GM18517 (cell line): ENCODE data around the gene MSL3.

Experiments used
- ATAC-seq: cut with Tn5 transposase; IDR thresholded peaks from one replicate; pipeline ENCODE4 v1.9.1; 2021; ENCODE audit warnings: mild to moderate bottlenecking, moderate library complexity; ENCODE audit not compliant: unreplicated experiment

Gene MSL3, protein sequence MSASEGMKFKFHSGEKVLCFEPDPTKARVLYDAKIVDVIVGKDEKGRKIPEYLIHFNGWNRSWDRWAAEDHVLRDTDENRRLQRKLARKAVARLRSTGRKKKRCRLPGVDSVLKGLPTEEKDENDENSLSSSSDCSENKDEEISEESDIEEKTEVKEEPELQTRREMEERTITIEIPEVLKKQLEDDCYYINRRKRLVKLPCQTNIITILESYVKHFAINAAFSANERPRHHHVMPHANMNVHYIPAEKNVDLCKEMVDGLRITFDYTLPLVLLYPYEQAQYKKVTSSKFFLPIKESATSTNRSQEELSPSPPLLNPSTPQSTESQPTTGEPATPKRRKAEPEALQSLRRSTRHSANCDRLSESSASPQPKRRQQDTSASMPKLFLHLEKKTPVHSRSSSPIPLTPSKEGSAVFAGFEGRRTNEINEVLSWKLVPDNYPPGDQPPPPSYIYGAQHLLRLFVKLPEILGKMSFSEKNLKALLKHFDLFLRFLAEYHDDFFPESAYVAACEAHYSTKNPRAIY

DNA sequence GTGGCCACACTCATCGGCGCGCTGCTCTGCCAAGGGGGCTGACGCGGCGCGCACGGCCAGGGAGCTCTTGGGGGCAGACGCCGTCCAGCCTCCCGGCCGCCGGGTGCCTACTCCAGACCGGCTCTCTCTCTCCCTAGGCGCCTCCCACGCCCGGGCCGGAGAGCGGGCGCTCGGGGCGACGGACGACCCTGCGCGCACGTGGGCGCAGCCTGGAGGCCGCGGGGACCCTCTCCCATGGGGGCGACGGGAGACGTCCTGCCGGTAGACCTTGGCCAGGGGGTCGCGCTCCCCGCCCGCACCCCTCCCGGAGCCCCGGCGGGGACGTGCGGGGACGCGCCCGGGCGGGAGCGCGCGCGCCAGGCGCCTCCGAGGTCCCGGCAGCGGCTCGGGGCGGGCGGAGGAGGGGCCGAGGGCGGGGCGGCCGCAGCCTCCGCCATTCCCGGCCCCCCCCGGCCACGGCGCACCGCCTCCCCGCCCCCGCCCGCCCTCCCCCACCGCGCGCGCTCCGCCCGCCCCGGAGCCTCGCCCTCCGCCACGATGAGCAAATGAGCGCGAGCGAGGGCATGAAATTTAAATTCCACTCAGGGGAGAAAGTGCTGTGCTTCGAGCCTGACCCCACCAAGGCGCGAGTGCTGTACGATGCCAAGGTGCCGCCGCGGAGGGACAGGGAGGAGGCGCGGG is at the start of gene MSL3:
Gene MSL3 (plus strand): TSS at position 519 of the 681 bp plus-strand sequence. CDS start 27 bp downstream, at position 546.
- ATAC-seq, result no peak

DNA sequence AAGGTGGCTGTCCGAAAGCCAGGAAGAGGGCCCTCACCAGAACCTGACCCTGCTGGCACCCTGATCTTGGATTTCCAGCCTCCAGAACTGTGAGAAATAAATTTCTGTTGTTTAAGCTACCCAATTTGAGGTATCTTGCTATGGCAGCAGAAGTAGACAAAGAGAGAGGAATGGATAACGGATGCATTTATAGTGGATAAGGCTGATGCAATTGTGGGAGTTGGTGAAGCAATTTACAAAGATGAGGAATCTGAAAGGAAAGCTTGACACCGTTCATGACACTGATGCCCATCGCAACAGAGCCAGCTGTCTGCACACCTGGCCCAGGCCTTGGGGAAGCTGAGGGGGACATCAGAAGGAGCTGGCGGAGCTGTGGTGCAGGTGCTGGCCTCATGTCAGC is 35.7 kb upstream of the MSL3 start:
- no peak for ATAC-seq

DNA sequence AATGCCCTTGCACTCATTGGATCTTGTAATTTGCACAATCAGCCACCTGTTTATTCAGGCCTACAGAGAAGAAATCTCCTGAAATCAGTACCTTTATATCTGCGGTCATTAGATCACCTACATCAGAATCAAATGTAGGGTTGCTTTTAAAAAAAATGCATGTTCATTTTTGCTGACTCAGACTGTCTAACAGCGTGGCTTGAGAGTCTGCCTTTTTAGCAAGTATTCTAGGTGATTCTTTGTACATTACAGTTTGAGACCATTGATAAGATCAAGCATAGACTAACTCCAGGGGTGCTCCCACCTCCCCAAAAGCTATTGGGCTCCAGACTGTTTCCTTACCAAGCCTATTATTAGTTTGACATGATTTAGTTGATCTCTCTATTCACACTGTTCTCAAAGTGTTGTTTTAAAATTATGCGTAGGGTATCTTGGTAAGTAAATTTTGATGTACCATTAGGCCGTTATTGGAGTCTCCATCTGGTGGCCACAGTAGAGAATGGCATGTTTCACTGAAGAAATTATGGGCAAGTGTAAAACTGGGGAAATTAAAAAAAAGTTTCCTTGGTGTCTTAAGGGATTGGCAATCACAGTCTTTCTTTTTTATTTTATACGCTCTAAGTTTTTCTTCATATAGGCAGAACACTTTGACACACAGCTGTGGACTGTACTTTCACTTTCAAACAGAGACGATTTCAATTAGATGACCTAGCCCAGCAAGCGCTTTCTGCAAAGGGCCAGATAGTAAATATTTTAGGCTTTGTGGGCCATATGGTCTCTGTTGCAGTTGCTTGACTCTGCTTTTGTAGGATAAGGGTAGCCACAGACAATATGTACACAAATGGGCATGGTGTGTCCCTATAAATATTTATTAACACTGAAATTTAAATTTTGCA is 33.7 kb upstream of the MSL3 start:
- ATAC-seq, result peak; percentile 63

DNA sequence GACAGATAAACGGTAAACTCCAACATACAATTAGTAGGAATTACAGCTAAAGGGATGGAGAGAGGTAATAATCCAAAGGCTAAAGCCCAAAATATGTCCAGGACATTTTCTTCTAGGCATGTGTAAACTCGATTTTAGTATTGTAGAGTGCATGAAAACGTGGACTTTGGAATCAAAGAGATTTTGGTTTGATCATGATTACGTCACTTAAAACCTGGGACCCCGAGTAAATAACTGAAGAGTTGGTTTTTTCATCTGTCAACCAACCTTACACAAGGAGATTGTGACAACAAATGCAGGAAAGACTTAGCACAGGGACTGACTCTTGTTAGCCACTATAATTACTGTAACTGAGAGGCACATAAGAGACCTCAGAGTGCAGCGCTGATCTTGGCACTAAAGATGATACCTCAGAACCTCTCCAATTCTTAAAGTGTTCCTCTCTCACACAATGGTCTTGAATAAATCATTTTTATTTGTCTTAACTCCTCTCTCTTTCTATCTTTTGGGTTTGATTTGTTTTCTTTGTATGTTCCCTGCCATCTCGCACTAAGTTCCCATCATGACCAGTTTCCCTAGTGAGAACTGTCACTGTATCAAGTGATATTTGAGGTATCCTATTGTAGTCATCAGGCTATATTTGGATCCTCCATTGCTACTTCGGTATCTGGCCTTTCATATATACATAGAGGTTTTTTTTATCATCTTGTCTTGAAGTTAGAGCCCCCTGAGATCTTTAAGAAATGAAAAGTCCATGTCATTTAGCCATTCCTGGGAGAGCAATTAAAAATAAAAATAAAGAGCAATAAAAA is 32.2 kb upstream of the MSL3 start:
- ATAC-seq, result no peak

DNA sequence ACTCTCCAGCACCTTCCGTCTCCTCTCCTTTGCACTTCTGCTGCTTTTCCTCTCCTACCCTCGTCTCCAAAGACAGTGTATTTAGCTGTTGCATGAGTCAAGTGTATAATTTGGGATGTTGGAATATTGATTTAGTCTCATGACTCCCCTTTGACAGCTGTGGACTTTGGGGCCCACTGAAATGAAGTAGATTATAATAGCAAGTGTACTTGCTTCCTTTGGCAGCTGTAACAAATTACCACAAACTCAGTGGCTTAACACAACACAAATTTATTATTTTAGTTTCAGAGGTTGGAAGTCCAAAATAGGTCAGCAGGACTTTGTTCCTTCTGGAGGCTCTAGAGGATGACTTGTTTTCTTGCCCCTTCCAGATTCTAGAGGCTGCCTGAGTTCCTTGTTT is 29.5 kb upstream of the MSL3 start:
- no peak for ATAC-seq

DNA sequence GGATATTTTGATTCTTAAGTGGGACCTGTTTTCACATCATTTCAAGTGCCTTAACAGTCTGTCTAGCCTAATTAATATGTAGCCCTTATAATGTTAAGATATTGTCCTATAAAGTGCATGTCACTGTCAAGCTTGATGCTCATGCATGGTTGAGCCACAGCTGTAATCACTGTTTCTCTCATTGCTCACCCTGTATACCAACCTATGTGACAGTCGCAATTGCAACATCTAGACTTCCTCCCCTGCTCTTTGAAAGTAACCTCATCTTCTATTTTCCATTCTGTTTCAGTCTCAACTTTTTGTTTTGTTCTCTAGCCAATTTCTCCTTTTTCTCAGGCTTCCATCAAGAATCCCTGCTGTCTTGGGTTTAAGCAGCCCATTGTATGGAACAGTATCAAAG is 24.4 kb upstream of the MSL3 start:
- ATAC-seq, result peak; percentile 61

DNA sequence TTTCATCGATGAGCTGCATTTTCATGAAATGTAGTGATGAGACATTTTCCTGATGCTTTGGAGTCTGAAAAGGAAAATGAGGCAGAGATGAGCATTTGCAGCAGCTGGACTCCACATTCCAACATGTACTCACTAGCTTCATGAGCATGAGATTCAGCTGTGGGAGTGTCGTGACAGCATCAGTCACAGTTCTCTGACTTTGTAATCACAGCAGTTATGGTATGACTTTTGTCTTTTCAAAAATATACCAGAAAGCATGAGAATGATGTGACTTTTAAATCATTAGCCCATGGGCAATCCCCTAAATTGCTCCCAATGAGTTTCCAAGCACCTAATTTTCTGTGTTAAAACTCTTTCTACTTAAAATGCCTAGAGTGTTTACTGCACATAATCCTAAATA is 18.3 kb upstream of the MSL3 start:
- ATAC-seq, result peak; percentile 49

DNA sequence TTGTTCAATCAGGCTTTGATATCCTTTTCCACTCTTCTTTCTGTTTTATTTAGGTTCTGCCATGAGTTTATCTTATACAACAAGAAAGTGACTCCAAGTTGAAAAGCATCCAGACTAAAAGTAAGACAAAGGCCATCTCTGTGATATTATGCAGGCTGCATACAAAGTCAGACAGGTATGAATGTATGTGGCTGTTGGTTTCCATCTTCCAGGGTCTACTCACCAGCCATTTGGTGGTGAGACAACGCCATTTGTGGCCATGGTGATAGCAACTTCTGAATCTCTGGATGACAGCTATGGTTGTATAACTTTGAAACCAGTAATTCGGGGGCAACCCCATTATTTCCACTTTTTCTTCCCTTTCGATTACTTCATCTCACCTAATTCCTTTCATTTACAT is 17.2 kb upstream of the MSL3 start:
- ATAC-seq, result no peak

DNA sequence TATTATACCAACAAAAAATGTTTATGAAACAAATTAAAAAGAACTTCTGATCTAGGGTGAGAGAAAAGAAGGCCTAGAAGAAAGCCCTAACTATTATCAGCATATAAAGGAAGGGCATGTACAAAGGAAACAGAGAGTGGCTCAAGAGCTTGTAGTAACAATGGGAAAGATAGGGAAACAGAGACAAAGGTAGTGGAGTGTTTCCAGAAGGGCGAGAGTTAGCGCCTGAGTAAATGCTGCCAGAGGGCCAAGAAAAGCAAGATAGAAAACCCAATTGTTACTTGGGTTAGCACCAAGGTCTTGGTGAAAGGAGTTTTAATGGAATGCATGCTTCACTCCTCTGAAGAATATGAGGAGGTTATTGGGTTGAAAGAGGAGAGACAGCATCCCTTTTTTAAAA is 16.5 kb upstream of the MSL3 start:
- ATAC-seq, result no peak

DNA sequence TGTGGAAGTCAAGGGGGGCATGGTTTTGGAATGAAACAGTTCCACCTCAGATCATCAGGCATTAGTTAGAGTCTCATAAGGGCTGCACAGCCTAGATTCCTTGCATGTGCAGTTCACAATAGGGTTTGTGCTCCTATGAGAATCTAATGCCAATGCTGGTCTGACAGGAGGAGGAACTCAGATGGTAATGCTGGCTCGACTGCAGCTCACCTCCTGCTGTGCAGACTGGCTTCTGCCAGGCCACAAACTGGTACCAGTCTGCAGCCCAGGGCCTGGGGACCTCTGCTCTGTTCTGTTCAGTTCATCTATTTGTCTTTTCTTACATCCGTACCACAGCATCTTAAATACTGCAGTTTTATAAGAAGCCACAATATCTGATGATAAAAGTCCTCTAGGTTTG is 12.2 kb upstream of the MSL3 start:
- no peak for ATAC-seq

DNA sequence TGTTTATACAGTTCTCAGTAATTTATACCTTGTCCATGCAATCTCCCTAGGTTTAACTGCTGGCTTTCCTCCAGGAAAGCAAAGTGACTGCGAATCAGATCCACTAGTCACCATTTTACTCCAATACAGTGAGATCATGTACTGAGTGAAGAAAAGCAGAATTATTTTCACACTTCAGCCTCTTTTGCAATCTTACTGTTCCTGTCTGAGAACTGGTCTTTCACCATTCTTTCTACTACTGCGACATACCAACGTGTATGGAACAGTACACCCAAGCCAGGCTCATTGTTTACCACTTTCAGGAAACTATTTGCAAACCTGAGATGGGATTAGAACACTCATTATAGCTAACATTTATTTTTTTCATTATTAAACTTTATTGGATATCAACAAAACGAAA is 8.0 kb upstream of the MSL3 start:
- ATAC-seq, result no peak

DNA sequence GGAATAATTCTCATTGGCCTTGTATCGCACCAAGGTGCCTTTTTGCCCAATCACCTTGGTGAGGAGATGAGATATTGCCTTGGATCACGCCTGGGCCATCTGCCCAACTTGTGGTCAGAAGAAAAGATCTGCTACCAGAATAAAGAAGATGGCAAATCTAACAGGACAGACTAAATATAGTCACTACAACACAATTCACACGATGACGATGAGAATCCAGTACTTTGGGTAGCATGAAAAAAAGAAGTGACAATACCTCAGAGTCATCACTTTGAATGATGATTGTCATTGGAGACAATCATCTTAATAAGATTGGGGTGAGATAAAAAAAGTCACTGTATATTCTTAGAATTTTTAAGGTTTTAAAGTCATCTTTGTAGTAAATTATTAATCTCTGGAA is 7.3 kb upstream of the MSL3 start:
- ATAC-seq, result no peak

DNA sequence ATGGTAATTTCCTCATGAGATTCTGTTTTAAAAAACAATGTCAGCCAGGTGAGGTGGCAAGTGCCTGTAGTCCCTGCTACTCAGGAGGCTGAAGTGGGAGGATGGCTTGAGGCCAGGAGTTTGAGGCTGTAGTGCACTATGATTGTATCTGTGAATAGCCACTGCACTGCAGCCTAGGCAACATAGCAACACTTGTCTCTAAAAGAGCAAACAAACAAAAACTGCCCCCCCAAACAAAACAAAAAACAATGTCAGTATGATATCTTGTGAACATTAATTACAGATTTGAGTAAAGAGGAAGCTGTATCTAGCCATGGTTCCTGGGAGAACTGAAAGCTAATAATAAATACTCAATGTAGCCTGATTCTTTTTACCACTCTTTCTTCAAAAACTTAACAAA is 6.8 kb upstream of the MSL3 start:
- ATAC-seq, result no peak

DNA sequence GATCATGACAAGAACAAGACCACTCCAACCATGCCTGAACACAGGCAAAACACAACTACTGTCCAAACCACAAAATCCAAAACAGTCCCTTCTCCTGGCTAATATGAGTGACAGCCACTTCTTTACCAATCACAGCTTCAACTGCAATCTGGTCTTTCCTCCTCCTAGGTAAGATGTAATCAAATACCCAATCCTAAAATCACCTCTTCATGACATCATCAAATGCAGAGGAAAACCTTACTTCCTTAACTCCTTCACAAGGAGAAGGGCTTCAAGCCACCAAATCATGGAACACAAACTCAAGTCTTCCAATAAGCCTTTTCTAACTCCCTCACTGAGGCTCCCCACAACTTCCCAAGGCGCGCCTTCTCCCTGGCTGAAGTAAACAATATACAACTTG is 4.4 kb upstream of the MSL3 start:
- no peak for ATAC-seq

DNA sequence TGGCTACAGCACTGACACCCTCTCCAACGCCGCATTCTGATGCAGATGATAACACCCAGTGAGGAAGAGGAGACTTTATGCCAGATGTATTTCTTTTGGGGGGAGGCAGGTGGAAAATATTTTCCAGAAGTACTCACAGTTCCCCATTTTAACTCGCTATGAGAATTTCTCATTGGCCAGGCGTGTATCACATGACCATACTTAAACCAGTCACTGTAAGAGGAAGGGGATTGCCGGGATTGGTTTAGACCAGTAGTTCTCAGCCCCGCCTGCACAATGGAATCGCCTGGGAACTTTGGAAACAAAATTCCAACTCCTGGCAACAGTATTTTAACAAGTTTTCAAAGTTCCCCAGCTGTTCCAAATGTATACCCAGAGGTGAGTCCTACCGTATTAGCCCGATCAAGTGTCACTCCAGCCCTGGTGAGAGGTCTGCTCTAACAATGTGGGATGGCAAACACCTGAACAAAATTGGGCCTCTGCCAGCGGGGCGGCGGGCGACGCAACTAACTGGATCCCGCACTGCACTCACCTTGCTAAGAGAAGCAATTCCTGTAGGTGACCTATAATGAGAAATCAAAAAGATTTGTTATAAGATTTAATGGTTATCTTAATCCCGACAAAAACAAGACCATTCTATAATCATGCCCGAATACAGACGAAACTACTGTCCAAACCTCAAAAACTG is 2.9 kb upstream of the MSL3 start:
- ATAC-seq, result no peak

DNA sequence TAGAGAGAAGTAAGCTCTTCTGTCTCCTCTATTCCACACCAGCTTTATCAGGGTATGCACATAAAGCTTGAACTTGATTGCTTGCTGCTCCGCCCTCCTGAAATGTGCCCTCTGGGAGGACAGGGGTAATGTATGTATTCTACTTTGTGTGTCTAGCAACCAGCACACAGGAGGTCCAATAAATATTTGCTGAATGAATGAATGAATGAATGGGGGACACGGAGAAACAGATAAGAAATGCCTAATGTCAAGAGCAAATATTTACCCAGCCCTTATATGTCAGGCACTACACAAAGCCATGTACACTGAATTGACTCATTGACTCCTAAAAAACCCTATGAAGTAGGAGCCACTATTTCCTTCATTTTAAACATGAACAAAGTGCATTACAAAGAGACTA is 2.3 kb upstream of the MSL3 start:
- ATAC-seq, result no peak

DNA sequence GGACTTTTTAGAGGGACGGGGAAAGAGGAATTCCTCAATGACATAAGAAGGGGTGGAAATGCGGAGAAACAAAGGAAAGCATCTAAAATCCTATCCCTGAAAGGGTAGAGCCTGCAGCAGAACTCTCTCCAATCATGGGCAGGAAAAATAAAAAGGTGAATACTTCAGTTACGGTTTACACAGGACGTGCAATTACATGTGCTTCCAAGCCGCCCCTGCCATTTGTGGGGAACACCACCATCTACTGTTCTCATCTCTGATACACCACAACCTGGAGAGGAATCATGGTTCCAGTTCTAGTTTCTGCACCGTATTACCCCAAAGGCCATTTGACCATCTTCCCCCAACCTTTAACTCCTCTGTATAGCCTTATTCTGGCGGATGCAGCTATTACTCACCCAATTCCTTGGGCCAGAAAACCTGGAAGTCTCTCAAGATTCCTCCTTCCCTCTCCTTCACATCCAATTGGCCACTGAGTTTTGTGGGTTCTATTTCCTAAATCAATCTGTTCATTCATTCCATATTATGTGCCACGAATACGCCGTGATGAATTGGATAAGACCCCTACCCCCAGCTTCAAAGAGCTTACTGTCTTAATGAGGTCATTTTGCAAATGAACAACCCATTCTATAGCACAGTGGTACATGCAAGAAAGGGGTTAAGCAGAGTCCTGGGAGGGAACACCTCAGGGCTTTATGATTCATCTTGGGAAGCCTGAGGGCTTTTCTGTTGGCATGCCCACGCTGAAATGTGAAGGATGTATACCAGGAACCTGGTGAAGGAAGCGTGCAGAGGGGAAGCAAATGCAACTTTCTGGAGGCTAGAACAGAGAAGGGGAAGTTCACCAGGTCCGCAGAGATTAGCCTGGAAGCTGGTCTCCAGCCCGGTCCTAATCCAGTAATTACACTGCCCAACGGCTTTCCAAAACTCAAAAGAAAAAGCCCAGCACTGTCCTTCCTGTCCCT is 1.4 kb upstream of the MSL3 start:
- ATAC-seq, result no peak

DNA sequence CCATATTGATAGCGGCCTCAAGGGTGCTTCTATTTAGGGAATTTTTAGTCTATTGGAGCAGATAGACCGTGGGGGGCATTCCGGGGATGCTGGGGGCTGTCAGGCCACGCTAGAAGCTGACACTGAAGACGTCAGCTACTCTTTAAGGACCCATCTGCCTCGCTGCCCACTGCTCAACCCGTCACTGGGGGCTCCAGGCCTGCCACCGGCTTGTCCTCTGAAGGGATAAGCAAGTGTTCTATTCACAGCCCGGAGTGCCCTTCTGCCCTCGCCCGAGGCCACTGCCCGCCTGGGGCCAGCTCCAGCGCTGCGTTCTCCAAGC is 679 bp upstream of the MSL3 start:
- no peak for ATAC-seq
